ENCODE data around the gene SRPK2. TPM values are rescaled to one million over a fixed set of nuclear protein-coding genes. Genes with fewer than 3 reads are reported as not detected.

Gene SRPK2
- 24.4 and 41.8 TPM in 2 replicates for total RNA-seq

GRCh38 chr7:105388356-105389087 is at the start of gene SRPK2:
SRPK2 (minus strand) TSS chr7:105388921.

Other genes with a start within 250 kb of the SRPK2 start
- 11.3 and 31.4 TPM in 2 replicates for gene PUS7, start 133.3 kb upstream of the SRPK2 start, total RNA-seq
- gene RINT1, start 143.3 kb upstream of the SRPK2 start, total RNA-seq = 17.5 and 17.7 TPM in 2 replicates
- 0.26 TPM in 1 of 2 replicates, not detected in the other for gene EFCAB10, start 192.6 kb upstream of the SRPK2 start, total RNA-seq